GM23248 (cell line): Measurements from ENCODE around the gene PLOD1.

Experiments
- EZH2 ChIP-seq: fragments of 200-600 bp; sonication (generic); IDR thresholded peaks from 2 replicates; pipeline ENCODE4 v1.6.1; 2018; ENCODE audit warnings: antibody characterized with exemption, mild to moderate bottlenecking; ENCODE audit not compliant: insufficient read depth, poor library complexity, severe bottlenecking
- EZH2phosphoT487 ChIP-seq: fragments of 200-600 bp; sonication (generic); IDR thresholded peaks from 2 replicates; pipeline ENCODE4 v1.6.1; 2018; ENCODE audit warnings: antibody characterized with exemption, moderate library complexity, mild to moderate bottlenecking, low read depth; ENCODE audit not compliant: insufficient read depth

DNA sequence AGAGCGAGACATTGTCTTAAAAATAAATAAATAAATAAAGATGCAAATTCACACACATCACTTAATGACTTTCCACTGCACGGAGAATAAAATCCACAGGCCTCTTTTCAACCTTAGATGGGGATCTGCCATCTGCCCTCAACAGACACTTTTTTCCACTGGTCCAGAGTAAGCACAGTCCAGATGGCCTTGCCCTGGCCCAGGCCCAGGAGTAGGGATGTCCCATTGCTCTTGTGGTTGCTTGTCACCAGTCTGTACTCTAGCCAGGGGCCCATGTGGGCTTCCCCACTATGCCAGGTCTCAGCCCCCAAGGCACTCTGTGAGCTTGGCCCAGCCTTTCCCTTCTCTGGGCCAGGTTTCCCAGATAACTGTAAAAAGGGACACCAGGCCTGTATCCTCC is 17.4 kb downstream of the PLOD1 start:
- TF ChIP-seq EZH2 (no peak), EZH2phosphoT487 (no peak)
